GM12801 (cell line): ENCODE results near the gene DCP1B.

Experiments
- CTCF ChIP-seq: IDR thresholded peaks from one replicate; pipeline ENCODE4 v1.5.1; 2011; ENCODE audit warnings: control low read depth; ENCODE audit not compliant: insufficient read length; ENCODE audit errors: extremely low read depth

Gene DCP1B

GRCh38 chr12:2004113-2004929 is at the start of gene DCP1B:
TSS of gene DCP1B (minus strand) at chr12:2004457. CDS start at chr12:2004431, 26 bp downstream.
- TF ChIP-seq CTCF = no peak

- TF ChIP-seq CTCF = no peak
These were observed 49.4 kb upstream of the DCP1B start for GRCh38 chr12:2053691-2054090.

GRCh38 chr12:2052826-2053678 is 48.8 kb upstream of the DCP1B start, which contains the start of gene CACNA1C:
TSS of gene CACNA1C (plus strand) at chr12:2052987. CDS start at chr12:2053563, 576 bp downstream.
- no peak for TF ChIP-seq CTCF

GRCh38 chr12:2051700-2052621 is 47.7 kb upstream of the DCP1B start:
- no peak for TF ChIP-seq CTCF

- no peak for TF ChIP-seq CTCF
These were observed 45.6 kb upstream of the DCP1B start for GRCh38 chr12:2049604-2050540.

- TF ChIP-seq CTCF = no peak
These were observed 43.5 kb upstream of the DCP1B start for GRCh38 chr12:2047752-2048151.
